SU-DHL-6 (cell line): ENCODE results near the gene FEM1C.

ENCODE experiments used
- H2AFZ ChIP-seq: fragments of 200-600 bp; sonication (generic); 2 replicates; pipeline ENCODE4 v1.6.1; 2014; ENCODE audit warnings: low read depth, mild to moderate bottlenecking, moderate library complexity, mixed read lengths, antibody characterized with exemption, low read length; ENCODE audit not compliant: severe bottlenecking
- H3F3A ChIP-seq: fragments of 200-600 bp; shearing (Covaris generic); 2 replicates; pipeline ENCODE4 v1.6.0; 2016; ENCODE audit warnings: antibody characterized with exemption, mild to moderate bottlenecking; ENCODE audit not compliant: insufficient read depth
- H3K27ac ChIP-seq: fragments of 200-600 bp; sonication (generic); 2 replicates; pipeline ENCODE4 v1.5.1; 2016; ENCODE audit warnings: low read depth, mild to moderate bottlenecking, low read length, moderate library complexity, mixed read lengths
- H3K27me3 ChIP-seq: fragments of 200-600 bp; sonication (generic), shearing (Covaris generic); 2 replicates; pipeline ENCODE4 v1.6.0; 2014; ENCODE audit warnings: mild to moderate bottlenecking, low read length
- H3K36me3 ChIP-seq: fragments of 200-600 bp; sonication (generic); 2 replicates; pipeline ENCODE4 v1.6.1; 2014; ENCODE audit warnings: mild to moderate bottlenecking, low read length, mixed read lengths
- H3K4me2 ChIP-seq: fragments of 300-600, 200-600 bp; shearing (Covaris generic), sonication (generic); 2 replicates; pipeline ENCODE4 v1.6.0; 2014; ENCODE audit warnings: low read length, low read depth, mild to moderate bottlenecking; ENCODE audit not compliant: poor library complexity, severe bottlenecking
- H3K4me3 ChIP-seq: fragments of 200-600 bp; sonication (generic); 2 replicates; pipeline ENCODE4 v1.5.1; 2014; ENCODE audit warnings: antibody characterized with exemption, low read length, mild to moderate bottlenecking, mixed read lengths; ENCODE audit not compliant: insufficient read depth, poor library complexity, severe bottlenecking
- H3K79me2 ChIP-seq: fragments of 200-600 bp; sonication (generic); 2 replicates; pipeline ENCODE4 v1.6.1; 2014; ENCODE audit warnings: mild to moderate bottlenecking, low read length, moderate library complexity; ENCODE audit not compliant: insufficient read depth
- H3K9ac ChIP-seq: fragments of 200-600 bp; sonication (generic); 2 replicates; pipeline ENCODE4 v1.7.0; 2014; ENCODE audit warnings: mild to moderate bottlenecking, low read length
- H3K9me2 ChIP-seq: fragments of 200-600 bp; sonication (generic); replicated peaks from 2 replicates; pipeline ENCODE4 v1.6.1; 2014; ENCODE audit warnings: low read length; ENCODE audit not compliant: insufficient read depth
- H3K9me3 ChIP-seq: fragments of 200-600 bp; sonication (generic); 2 replicates; pipeline ENCODE4 v1.6.1; 2014; ENCODE audit warnings: low read length, mixed read lengths; ENCODE audit not compliant: insufficient read depth
- H4K20me1 ChIP-seq: fragments of 200-600 bp; sonication (generic); 2 replicates; pipeline ENCODE4 v1.6.1; 2014; ENCODE audit warnings: low read depth, mild to moderate bottlenecking, antibody characterized with exemption, low read length, moderate library complexity, mixed read lengths
- EZH2phosphoT487 ChIP-seq: fragments of 200-600 bp; sonication (generic), shearing (Covaris generic); conservative IDR thresholded peaks from 2 replicates; pipeline ENCODE4 v1.6.1; 2018; ENCODE audit warnings: mild to moderate bottlenecking, antibody characterized with exemption, low read length, moderate library complexity, mixed read lengths
- TF ChIP-seq, protein P1 (sequence below): fragments of 200-600 bp; sonication (generic); IDR thresholded peaks from one replicate; pipeline ENCODE4 v1.5.1; 2017; ENCODE audit warnings: antibody characterized with exemption, mild to moderate bottlenecking, low read length, moderate library complexity; ENCODE audit not compliant: insufficient read depth, poor library complexity, severe bottlenecking

The FEM1C gene

DNA sequence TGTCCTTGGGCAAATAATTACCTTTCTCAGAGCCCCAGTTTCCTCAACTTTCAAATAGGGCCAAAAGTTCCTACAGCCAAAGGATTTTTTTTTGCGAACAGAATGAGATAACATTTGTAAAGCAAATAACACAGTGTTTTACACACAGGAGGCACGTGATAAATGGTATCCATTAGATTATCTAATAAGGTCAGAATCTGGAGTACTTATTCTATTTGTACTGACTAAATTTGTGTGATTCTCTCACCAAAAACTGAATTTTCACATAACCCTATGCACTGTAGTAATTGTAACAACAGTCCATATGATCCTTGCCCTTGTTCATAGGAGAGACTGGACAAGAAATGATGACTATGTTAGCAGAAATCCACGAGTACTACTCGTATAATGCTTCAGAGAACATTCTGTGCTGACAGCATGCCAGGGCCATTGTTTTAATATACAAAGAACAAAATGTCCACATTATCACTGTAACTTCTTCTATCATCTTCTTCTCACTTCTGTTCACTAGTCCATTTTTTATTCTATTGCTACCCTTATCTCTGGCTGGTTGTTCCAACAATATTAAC is 13.9 kb upstream of the FEM1C start:
- no peak overlapping the region for H3K27ac ChIP-seq
- H3K79me2 ChIP-seq = no peaks in the 10 kb centered on the region
- H3K9me3 ChIP-seq = no peaks in the 10 kb centered on the region
- no peaks in the 10 kb centered on the region for H3K27me3 ChIP-seq
- no peaks in the 10 kb centered on the region for H3K36me3 ChIP-seq
- H3K9ac ChIP-seq = no peak overlapping the region
- no peaks in the 10 kb centered on the region for H3K9me2 ChIP-seq
- TF ChIP-seq, protein P1, sequence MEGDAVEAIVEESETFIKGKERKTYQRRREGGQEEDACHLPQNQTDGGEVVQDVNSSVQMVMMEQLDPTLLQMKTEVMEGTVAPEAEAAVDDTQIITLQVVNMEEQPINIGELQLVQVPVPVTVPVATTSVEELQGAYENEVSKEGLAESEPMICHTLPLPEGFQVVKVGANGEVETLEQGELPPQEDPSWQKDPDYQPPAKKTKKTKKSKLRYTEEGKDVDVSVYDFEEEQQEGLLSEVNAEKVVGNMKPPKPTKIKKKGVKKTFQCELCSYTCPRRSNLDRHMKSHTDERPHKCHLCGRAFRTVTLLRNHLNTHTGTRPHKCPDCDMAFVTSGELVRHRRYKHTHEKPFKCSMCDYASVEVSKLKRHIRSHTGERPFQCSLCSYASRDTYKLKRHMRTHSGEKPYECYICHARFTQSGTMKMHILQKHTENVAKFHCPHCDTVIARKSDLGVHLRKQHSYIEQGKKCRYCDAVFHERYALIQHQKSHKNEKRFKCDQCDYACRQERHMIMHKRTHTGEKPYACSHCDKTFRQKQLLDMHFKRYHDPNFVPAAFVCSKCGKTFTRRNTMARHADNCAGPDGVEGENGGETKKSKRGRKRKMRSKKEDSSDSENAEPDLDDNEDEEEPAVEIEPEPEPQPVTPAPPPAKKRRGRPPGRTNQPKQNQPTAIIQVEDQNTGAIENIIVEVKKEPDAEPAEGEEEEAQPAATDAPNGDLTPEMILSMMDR = no peak
- TF ChIP-seq EZH2phosphoT487 = no peak
- no peaks in the 10 kb centered on the region for H4K20me1 ChIP-seq
- H3K4me3 ChIP-seq = no peak overlapping the region
- H3F3A ChIP-seq = no peaks in the 10 kb centered on the region
- no peak overlapping the region for H2AFZ ChIP-seq
- no peak overlapping the region for H3K4me2 ChIP-seq

DNA sequence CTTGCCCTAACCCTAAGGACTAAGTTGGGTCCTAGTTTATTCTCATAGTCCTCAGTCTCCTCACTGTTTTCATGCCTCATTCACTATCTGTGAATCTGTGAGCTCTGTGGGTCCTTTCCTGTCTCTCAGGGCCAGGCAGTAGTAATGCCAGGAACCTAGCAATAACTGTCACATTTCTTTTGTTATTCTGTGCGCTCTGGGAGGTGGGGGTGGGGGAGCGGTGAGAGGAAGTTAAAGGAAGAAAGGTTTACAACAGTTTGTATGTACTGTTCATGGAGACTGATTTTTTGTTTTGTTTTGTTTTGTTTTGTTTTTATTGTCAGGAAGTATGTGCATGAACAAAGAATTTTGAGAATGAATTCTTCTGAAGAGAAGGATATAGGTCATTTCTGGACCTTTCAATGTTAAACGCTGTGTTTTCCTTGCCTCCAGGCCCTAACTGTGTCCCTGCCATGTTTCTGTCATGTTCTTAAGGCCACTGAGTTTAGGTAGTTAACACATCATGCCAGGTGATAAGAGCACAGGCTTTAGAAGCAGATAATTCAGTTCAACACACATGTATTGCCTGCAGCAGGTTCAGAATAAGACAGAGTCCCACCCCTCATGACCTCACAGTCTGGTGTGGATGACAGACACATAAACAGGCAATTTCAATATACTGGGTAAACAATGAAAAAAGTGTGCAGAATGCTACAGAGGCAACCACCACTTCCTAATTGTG is 13.3 kb upstream of the FEM1C start:
- no peak overlapping the region for H3K9ac ChIP-seq
- no peaks in the 10 kb centered on the region for H3K27me3 ChIP-seq
- no peaks in the 10 kb centered on the region for H4K20me1 ChIP-seq
- H3K36me3 ChIP-seq = no peaks in the 10 kb centered on the region
- H3K27ac ChIP-seq = no peak overlapping the region
- H3K4me3 ChIP-seq = no peak overlapping the region
- no peaks in the 10 kb centered on the region for H3K9me2 ChIP-seq
- H3F3A ChIP-seq = no peaks in the 10 kb centered on the region
- H3K9me3 ChIP-seq = no peaks in the 10 kb centered on the region
- H3K4me2 ChIP-seq = no peak overlapping the region
- no peak overlapping the region for H2AFZ ChIP-seq
- no peak for TF ChIP-seq EZH2phosphoT487
- TF ChIP-seq, protein P1 = no peak
- H3K79me2 ChIP-seq = no peaks in the 10 kb centered on the region

DNA sequence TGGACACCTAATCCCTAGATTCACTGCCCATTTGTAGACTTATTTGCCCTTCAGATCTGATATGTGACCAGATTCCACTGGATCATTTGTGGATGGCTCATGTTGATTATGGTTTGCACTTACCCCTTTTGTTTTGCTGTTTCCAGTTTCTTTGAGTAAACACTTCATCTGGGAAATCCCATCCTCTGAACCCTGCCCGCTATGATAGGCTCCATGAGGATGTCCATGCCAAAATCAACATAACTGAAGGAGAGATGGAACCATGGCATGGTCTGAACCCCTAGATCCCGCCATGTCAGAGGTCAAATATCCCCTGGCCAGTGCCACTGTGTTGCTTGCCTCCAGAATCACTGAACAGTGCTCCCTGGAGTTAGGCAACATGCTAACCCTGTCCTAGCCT is 11.7 kb upstream of the FEM1C start:
- no peaks in the 10 kb centered on the region for H3K9me2 ChIP-seq

More for the DNA sequence above, 11.7 kb upstream of the FEM1C start:
- no peak overlapping the region for H3K9ac ChIP-seq
- H3K79me2 ChIP-seq = no peaks in the 10 kb centered on the region
- H3K4me3 ChIP-seq = no peak overlapping the region
- no peak for TF ChIP-seq EZH2phosphoT487
- TF ChIP-seq, protein P1 = no peak
- H3K27me3 ChIP-seq = no peaks in the 10 kb centered on the region
- H3K4me2 ChIP-seq = no peak overlapping the region
- no peaks in the 10 kb centered on the region for H3K36me3 ChIP-seq
- no peaks in the 10 kb centered on the region for H3K9me3 ChIP-seq
- no peaks in the 10 kb centered on the region for H3F3A ChIP-seq
- H3K27ac ChIP-seq = no peak overlapping the region
- H4K20me1 ChIP-seq = no peaks in the 10 kb centered on the region
- no peak overlapping the region for H2AFZ ChIP-seq
